ENCODE measurements around the gene ZFP92. TPM values are rescaled to one million over a fixed set of nuclear protein-coding genes. Genes with fewer than 3 reads are reported as not detected.

ZFP92 gene
- total RNA-seq, 1 donor from 2014 or later, result 0.06 TPM

DNA sequence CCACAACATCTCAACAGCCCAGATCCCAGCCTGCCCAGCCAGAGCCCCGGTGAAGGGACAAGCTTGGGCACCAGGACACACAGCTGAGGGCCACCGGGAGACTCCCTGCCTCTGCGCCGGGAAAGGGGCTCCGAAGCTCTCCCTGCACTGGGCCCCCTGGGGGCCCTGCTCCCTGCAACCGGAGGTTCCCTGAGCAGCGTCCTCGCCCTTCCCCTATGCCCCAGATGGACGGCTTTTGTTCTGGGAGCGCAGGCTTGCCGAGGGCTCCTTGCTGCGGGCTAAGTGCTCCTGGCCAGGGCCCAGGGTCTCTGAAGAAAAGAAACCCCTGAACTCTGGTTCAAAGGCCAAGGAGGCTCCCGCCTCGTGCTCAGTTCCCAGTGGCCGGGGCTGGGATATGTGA is 899 bp upstream of the ZFP92 start:
- no peak overlapping the region for H3K4me3 ChIP-seq (ENCODE audit: low read depth, low read length)
- DNase-seq (ENCODE audit: low read depth), result no peak
- TF ChIP-seq, protein P1, sequence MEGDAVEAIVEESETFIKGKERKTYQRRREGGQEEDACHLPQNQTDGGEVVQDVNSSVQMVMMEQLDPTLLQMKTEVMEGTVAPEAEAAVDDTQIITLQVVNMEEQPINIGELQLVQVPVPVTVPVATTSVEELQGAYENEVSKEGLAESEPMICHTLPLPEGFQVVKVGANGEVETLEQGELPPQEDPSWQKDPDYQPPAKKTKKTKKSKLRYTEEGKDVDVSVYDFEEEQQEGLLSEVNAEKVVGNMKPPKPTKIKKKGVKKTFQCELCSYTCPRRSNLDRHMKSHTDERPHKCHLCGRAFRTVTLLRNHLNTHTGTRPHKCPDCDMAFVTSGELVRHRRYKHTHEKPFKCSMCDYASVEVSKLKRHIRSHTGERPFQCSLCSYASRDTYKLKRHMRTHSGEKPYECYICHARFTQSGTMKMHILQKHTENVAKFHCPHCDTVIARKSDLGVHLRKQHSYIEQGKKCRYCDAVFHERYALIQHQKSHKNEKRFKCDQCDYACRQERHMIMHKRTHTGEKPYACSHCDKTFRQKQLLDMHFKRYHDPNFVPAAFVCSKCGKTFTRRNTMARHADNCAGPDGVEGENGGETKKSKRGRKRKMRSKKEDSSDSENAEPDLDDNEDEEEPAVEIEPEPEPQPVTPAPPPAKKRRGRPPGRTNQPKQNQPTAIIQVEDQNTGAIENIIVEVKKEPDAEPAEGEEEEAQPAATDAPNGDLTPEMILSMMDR (conservative IDR thresholded peaks at IDR 0.05; ENCODE audit: low read depth, low read length), result no peak

DNA sequence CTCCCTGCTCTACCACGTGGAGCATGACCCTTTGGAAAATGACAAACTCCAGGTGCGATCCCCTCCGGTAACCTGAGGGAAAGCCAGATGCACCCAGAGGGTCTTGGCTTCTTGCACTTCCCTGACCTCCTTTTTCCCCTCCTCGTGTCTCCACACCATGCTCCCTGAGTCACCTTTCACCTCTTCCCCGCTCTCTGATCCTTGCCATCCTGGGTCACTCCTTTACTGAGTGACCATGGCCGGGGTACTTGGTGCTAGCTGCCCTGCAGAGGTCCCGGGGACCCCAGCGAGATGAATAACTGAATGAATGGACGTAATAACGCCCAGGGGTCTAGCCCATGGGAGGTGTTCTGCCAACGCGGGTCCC is 401 bp upstream of the ZFP92 start:
- H3K4me3 ChIP-seq (ENCODE audit: low read depth, low read length), result peak overlapping the region; percentile 50

DNA sequence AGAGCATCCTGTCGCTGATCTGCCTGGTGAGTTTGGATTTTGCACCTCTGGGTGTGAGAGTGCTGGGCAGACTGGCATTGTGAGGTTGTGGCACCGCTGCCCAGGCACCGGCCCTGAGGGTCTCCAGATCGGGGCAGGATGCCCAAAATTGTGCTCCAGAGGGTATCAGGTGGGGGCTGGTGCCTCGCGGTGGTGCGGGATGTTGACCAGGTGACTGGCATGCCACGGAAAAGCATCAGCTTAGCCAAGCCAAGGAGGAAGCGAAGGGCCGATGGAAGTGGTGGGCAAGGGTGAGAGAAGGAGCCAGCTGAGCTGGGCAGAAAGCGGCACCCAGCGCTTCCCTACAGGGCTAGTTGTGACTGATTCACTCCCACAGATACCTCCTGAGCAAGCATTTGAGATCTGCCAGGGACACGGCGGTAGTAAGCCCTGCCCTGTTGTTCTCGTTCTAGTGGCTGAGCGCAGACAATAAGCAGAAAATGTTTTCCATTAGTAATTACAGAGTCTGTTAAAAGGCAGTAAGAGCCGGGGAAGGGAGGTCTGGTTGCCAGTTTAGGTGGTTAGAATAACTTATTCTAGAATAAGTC is 809 bp downstream of the ZFP92 start:
- TF ChIP-seq, protein P1 (conservative IDR thresholded peaks at IDR 0.05; ENCODE audit: low read depth, low read length), result no peak
- peak overlapping the region; percentile 50 for H3K4me3 ChIP-seq (ENCODE audit: low read depth, low read length)
- no peak for DNase-seq (ENCODE audit: low read depth)

More for the DNA sequence above, 401 bp upstream of the ZFP92 start:
- DNase-seq (ENCODE audit: low read depth), result no peak
- TF ChIP-seq, protein P1 (conservative IDR thresholded peaks at IDR 0.05; ENCODE audit: low read depth, low read length), result no peak

DNA sequence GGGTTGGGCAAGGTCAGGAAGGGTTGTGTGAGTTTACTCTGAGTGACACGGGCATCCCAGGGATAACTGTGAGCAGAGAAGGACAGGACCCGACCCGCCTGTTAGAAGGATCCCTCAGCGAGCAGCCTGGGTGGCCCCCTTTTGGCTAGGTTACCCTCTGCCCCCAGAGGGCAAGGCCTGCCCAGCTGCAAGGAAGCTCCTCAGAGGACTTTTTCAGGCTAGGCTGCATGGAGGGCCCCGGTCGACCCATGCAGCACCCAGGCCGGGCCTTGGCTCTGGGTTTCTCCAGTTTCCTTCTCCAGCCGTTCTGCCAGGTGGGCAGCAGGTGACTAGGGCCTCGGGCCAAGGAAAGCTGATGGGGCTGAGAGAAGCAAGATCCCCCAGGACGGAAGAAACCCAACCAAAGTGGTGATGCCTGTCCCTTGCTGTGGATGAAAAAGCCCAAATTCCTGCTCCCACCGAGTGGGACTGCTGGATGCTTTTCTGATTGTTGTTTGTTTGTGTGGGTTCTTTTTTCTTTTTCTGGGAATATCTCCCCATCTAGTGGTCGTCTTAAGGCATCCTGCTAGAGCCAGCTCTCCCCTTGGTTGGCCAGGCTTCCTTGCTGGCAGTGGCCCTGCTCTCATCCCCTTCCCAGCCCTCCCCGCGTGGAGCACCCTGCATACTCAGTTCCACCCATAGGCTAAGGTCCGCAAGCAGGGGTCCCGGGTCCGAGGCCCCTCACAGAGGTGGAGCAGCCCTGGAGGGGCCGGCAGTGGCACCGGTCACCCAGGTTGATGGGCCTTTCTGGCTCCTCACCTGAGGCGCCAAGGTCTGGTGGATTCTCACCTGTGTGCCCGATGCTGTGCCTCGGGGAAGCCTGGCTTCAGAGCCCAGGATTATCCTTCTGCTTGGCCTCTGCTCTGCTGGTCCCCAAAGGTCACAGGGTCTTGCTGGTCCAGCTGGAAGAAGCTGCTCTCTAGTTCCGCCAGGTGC is 1.8 kb downstream of the ZFP92 start:
- TF ChIP-seq, protein P1 (conservative IDR thresholded peaks at IDR 0.05; ENCODE audit: low read depth, low read length), result peak; percentile 7

DNA sequence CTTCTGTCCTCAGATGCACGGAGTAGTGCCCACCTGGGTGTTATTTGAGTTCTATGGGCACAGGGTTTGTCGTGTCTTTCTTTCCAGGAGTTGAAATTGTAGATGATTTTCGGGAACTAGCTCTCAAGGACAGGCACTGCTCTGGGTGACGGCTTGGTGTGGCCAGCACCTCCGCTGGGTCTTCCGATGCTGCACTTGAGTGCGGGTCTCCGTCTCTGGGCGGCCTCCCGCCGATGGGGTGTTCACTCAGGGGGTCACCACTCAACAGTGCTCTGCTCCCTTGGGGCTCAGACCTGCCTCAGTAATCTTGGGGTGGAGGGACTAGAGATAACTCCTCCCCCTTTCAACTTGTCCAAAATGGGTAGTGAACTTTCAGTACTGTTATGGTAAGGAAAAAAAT is 2.5 kb downstream of the ZFP92 start:
- DNase-seq (ENCODE audit: low read depth), result no peak
- TF ChIP-seq, protein P1 (conservative IDR thresholded peaks at IDR 0.05; ENCODE audit: low read depth, low read length), result no peak
- H3K4me3 ChIP-seq (ENCODE audit: low read depth, low read length), result no peak overlapping the region

More for the DNA sequence above, 1.8 kb downstream of the ZFP92 start:
- DNase-seq (ENCODE audit: low read depth), result no peak
- no peak overlapping the region for H3K4me3 ChIP-seq (ENCODE audit: low read depth, low read length)

DNA sequence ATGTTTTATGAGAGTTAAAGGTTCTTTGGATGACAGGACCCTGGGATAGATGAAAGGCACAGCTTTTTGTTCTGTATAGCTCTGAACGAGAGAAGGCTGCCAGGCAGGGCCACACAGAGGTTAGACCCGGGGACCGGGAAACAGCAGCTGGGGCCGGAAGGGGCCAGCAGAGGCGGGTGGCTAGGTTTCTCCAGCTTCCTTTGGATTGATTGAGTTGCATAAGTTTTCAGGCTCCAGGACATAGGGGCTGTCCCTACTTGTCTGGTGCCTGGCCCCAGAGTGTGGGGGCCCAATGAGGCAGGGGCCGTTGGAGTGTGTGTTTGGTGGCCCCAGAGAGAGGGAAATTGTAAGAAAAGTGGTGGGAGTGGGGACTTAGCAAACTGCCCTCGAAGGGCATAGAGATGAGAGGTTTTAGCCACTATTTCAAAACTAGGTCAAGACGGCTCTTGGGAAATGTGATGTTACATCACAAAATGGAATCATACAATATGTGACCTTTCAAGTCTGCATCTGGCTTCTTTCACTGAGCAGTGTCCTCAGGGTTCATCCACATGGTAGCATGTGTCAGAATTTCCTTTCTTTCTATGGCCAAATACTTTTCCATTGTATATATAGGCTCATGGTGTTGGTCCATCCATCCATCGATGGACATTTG is 3.7 kb downstream of the ZFP92 start:
- TF ChIP-seq, protein P1 (conservative IDR thresholded peaks at IDR 0.05; ENCODE audit: low read depth, low read length), result no peak
- no peak overlapping the region for H3K4me3 ChIP-seq (ENCODE audit: low read depth, low read length)
- no peak for DNase-seq (ENCODE audit: low read depth)

All from epithelial cell of proximal tubule (primary cell).